Adipocyte (in vitro differentiated cells): Measurements from ENCODE around the gene PYGO1.
A peak's percentile ranks its signal among the peaks of the same experiment; 100 is the strongest.
"Not testable (repeated sequence)": the region's sequence is repeated elsewhere in the genome, so short reads cannot be mapped to it uniquely, and the experiment has no call there.

Experiments used
- DNase-seq: peaks from one replicate; pipeline ENCODE4 v3.0.0-alpha.2; 2015; ENCODE audit warnings: low read depth
- H3K27me3 ChIP-seq: replicated peaks from 2 replicates; pipeline ENCODE4 v1.7.0; 2013; ENCODE audit warnings: mild to moderate bottlenecking, low read length, moderate library complexity; ENCODE audit not compliant: control insufficient read depth, insufficient read depth
- H3K36me3 ChIP-seq: 2 replicates; pipeline ENCODE4 v1.7.0; 2013; ENCODE audit warnings: low read length, mild to moderate bottlenecking, moderate library complexity; ENCODE audit not compliant: control insufficient read depth, insufficient read depth, severe bottlenecking
- H3K4me1 ChIP-seq: 2 replicates; pipeline ENCODE4 v1.7.0; 2013; ENCODE audit warnings: mild to moderate bottlenecking, low read length, moderate library complexity; ENCODE audit not compliant: control insufficient read depth, insufficient read depth
- H3K4me3 ChIP-seq: 2 replicates; pipeline ENCODE4 v1.7.0; 2013; ENCODE audit warnings: mild to moderate bottlenecking, low read length, moderate library complexity
- H3K9ac ChIP-seq: 2 replicates; pipeline ENCODE4 v1.7.0; 2013; ENCODE audit warnings: mild to moderate bottlenecking, low read length, moderate library complexity
- H3K9me3 ChIP-seq: 2 replicates; pipeline ENCODE4 v1.7.0; 2013; ENCODE audit warnings: mild to moderate bottlenecking, low read length, moderate library complexity; ENCODE audit not compliant: control insufficient read depth

The PYGO1 gene

DNA sequence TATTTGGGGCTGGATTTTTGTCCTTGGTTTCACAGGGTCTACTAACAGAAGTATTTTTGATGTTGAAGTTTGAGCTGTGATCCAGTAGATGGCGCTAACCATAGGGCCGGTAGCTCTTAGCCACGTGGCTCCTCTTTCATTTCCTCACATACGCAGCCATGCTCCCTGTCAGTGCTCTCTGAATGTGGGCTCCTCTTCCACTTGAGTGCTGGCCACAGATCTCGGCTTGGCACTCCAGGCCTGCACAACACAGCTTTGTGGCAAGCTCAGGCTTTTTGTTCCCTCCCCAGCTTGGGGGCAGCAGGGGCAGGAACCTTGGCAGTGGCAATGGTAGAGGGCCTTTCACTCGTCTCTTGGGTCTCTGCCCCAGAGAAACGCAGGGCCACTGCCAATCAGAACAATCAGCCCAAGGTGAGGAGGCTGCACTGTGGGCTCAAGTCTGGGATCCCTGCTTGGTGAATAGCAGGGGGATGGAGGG lies 61.5 kb downstream of the PYGO1 start:
- Histone ChIP-seq H3K27me3 (peaks cover 5% of the 10 kb centered on the region), H3K4me1 (peaks cover 6% of the 10 kb centered on the region), H3K9ac (no peak overlapping the region), H3K9me3 (no peaks in the 10 kb centered on the region), H3K36me3 (no peaks in the 10 kb centered on the region), H3K4me3 (no peak overlapping the region)
- peak; percentile 71 for DNase-seq

- H3K9me3 ChIP-seq = no peaks in the 10 kb centered on the region
- H3K36me3 ChIP-seq = no peaks in the 10 kb centered on the region
- H3K4me3 ChIP-seq = no peak overlapping the region
- H3K27me3 ChIP-seq = peaks cover 7% of the 10 kb centered on the region
- DNase-seq = no peak
- H3K9ac ChIP-seq = no peak overlapping the region
- H3K4me1 ChIP-seq = no peaks in the 10 kb centered on the region
Observed at GRCh38 chr15:55522742-55523450, 65.2 kb downstream of the PYGO1 start.

- no peak overlapping the region for H3K4me3 ChIP-seq
- H3K36me3 ChIP-seq = no peaks in the 10 kb centered on the region
- H3K4me1 ChIP-seq = no peaks in the 10 kb centered on the region
- no peak overlapping the region for H3K9ac ChIP-seq
- DNase-seq = peak; percentile 17
- peaks cover 7% of the 10 kb centered on the region for H3K27me3 ChIP-seq
- no peaks in the 10 kb centered on the region for H3K9me3 ChIP-seq
Observed at GRCh38 chr15:55518641-55519040, 69.5 kb downstream of the PYGO1 start.

DNA sequence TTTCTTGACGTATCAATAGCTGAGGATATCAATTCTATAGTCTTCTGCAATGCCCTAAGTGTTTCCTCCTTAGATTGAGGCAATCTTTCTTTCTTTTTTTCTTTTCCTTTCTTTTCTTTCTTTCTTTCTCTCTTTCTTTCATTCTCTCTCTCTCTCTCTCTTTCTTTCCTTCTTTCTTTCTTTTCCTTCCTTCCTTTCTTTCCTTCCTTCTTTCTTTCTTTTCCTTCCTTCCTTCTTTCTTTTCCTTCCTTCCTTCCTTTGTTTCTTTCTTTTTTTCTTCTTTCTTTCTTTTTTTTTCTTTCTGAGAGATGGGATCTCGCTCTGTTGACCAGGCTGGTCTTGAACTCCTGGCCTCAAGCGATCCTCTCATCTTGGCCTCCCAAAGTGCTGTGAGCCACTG lies 70.1 kb downstream of the PYGO1 start:
- no peak overlapping the region for H3K4me3 ChIP-seq
- H3K9me3 ChIP-seq = no peaks in the 10 kb centered on the region
- peaks cover 7% of the 10 kb centered on the region for H3K27me3 ChIP-seq
- H3K36me3 ChIP-seq = no peaks in the 10 kb centered on the region
- no peaks in the 10 kb centered on the region for H3K4me1 ChIP-seq
- no peak for DNase-seq
- no peak overlapping the region for H3K9ac ChIP-seq

DNA sequence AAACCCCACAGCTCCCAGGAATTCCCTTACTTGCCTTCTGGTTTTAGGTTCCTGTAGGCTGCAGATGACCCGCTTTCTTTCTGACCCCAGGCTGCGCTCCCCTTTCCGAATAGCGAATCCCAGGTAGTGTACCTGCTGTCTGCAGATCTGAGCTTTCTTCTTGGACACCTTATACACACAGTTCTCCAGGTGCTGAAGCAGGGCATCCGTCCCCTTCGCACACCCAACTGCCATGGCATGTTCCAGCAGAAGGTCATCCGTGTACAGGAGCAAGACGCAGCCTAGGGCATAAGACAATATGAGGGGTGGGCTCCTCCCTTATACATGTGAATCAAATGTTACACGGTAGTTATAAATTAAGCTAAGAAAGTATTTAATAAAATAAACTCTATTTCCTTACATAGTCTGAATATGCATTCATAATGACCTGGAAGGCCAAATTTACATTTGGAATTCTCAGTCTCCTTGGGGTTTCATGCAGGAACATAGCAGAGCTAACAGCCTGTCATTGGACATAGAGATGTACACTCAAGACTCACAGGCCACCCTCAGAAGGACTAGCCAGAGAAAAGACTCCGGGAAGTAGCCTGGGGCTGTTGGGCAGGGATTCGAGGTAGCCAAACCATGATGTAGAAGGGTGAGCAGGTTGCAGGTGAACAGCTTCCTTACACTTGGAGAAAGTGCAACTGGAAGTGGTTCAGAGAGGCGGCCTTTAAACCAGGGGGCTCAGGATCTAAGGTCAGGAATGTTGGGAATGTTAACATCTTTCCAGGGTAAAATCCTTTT lies 72.0 kb downstream of the PYGO1 start:
- no peak overlapping the region for H3K9ac ChIP-seq
- H3K4me3 ChIP-seq = no peak overlapping the region
- H3K27me3 ChIP-seq = no peaks in the 10 kb centered on the region
- no peaks in the 10 kb centered on the region for H3K36me3 ChIP-seq
- no peaks in the 10 kb centered on the region for H3K4me1 ChIP-seq
- no peaks in the 10 kb centered on the region for H3K9me3 ChIP-seq
- DNase-seq = no peak

- DNase-seq = no peak
- no peaks in the 10 kb centered on the region for H3K27me3 ChIP-seq
- no peak overlapping the region for H3K4me3 ChIP-seq
- no peak overlapping the region for H3K9ac ChIP-seq
- H3K4me1 ChIP-seq = no peaks in the 10 kb centered on the region
- H3K36me3 ChIP-seq = no peaks in the 10 kb centered on the region
- H3K9me3 ChIP-seq = no peaks in the 10 kb centered on the region
Observed at GRCh38 chr15:55515491-55515890, 72.7 kb downstream of the PYGO1 start.

GRCh38 chr15:55514414-55514850 lies 73.7 kb downstream of the PYGO1 start:
- Histone ChIP-seq H3K4me3 (no peak overlapping the region), H3K9me3 (no peaks in the 10 kb centered on the region), H3K9ac (no peak overlapping the region), H3K4me1 (no peaks in the 10 kb centered on the region), H3K27me3 (no peaks in the 10 kb centered on the region), H3K36me3 (no peaks in the 10 kb centered on the region)
- DNase-seq = no peak

GRCh38 chr15:55513621-55514413 lies 74.3 kb downstream of the PYGO1 start:
- not testable (repeated sequence) for H3K4me1 ChIP-seq, DNase-seq, H3K9me3 ChIP-seq, H3K9ac ChIP-seq, H3K4me3 ChIP-seq, H3K36me3 ChIP-seq, H3K27me3 ChIP-seq

DNA sequence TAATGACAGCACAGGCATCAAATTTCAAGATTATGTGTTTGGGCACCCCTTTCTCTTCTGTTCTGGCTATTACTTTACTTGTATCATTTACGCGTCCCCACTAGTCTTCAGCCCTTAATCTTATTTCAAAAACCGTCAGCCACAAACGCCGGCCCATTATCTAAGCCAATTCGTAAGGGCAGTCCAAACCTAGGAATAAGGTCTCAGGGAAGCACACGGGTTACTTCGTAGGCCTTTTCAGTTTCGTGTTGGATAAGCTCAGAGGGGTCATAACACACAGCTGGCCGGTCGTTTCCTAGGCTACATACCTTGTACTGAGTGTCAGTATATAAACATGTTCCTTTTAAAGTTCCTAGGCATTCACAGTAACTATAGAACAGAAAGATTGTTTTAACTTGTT lies 75.0 kb downstream of the PYGO1 start:
- no peak for DNase-seq
- Histone ChIP-seq H3K9me3 (no peaks in the 10 kb centered on the region), H3K9ac (no peak overlapping the region), H3K4me1 (no peaks in the 10 kb centered on the region), H3K4me3 (no peak overlapping the region), H3K36me3 (no peaks in the 10 kb centered on the region), H3K27me3 (no peaks in the 10 kb centered on the region)

DNA sequence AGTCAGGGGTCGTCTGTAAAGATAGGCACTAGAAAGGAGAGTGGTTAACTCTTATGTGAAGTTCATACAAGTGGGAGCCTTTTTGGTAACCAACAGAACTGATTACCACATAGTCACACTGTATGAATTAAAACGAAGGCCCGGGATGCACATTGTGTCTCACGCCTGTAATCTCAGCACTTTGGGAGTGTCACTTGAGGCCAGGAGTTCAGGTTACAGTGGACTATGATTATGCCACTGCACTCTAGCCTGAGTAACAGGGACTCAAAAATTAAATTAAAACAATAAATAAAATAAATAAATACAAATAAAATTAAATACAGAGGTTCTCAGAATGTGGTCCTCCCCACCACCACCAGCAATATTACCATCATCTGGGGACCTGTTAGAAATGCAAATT lies 80.6 kb downstream of the PYGO1 start:
- Histone ChIP-seq H3K4me3 (no peak overlapping the region), H3K4me1 (no peaks in the 10 kb centered on the region), H3K9ac (no peak overlapping the region), H3K27me3 (no peaks in the 10 kb centered on the region), H3K9me3 (peaks cover 5% of the 10 kb centered on the region), H3K36me3 (no peaks in the 10 kb centered on the region)
- DNase-seq = no peak

- H3K9me3 ChIP-seq, H3K27me3 ChIP-seq, H3K9ac ChIP-seq, H3K4me3 ChIP-seq, H3K4me1 ChIP-seq, DNase-seq, H3K36me3 ChIP-seq: not testable (repeated sequence)
Observed at GRCh38 chr15:55505407-55505806, 82.7 kb downstream of the PYGO1 start.
